Psoas muscle (tissue), 8 donors: ENCODE data around the gene PARVA. TPM values are rescaled to one million over a fixed set of nuclear protein-coding genes. Genes with fewer than 3 reads are reported as not detected.
A peak's percentile ranks its signal among the peaks of the same experiment; 100 is the strongest.

Experiments
- ATAC-seq, 4 donors: fragments of 200-7000 bp; cut with Tn5 transposase; one replicate each; pipeline ENCODE4 v1.9.1; 2020; ENCODE audit warnings: moderate library complexity in 3 of 4, mild to moderate bottlenecking in 2 of 4
- DNase-seq, 2 donors: peaks; one replicate each; pipeline ENCODE4 v3.0.0-alpha.2; 2020
- H3K27ac ChIP-seq: fragments of 200-600 bp; one replicate; pipeline ENCODE4 v1.8.0; 2022
- H3K27me3 ChIP-seq, 3 donors: fragments of 200-600 bp in 1 of 3; one replicate each; pipeline versions ENCODE4 v1.6.1 to v1.8.0; 2013 to 2022; ENCODE audit warnings: low read length in 2 of 3, mild to moderate bottlenecking in 2 of 3, moderate library complexity in 1 of 3; ENCODE audit not compliant: insufficient read depth in 3 of 3
- H3K36me3 ChIP-seq, 2 donors: fragments of 200-600 bp in 1 of 2; one replicate each; pipeline versions ENCODE4 v1.6.1 to v1.8.0; 2013 to 2022; ENCODE audit warnings: low read depth in 1 of 2, mild to moderate bottlenecking in 1 of 2, moderate library complexity in 1 of 2; ENCODE audit not compliant: insufficient read depth in 1 of 2
- H3K4me1 ChIP-seq: fragments of 200-600 bp; one replicate; pipeline ENCODE4 v1.8.0; 2022
- H3K4me3 ChIP-seq: fragments of 200-600 bp; one replicate; pipeline ENCODE4 v1.8.0; 2022; ENCODE audit warnings: mild to moderate bottlenecking
- H3K9me3 ChIP-seq: fragments of 200-600 bp; one replicate; pipeline ENCODE4 v1.8.0; 2022
- WGBS, 3 donors: extraction: QIAGEN DNeasy Blood & Tissue Kit; methylation state at CpG; one replicate each; pipeline versions ENCODE4 v1.1.6 to v1.1.7; 2013; 5-methylcytosine and 5-hydroxymethylcytosine counted together
- intact Hi-C, 2 donors: fragments of 100-400 bp; cut with DNase I; formaldehyde crosslinking; loops; one replicate each; pipeline versions ENCODE4 v1.11.0 to v1.14.2; 2022
- polyA plus RNA-seq, 3 donors: library from polyadenylated mRNA; stranded (reverse); fragments of 200-250 nt; gene quantifications; one replicate each; pipeline ENCODE4 v1.2.3, GENCODE V29; 2013
- total RNA-seq, 4 donors: library from RNA; stranded (reverse); fragmentation: NEBNext Ultra II Directional in 2 of 4; extraction: Animal tissue kit (Norgen Biotek cat#: 25700) in 2 of 4; gene quantifications; one replicate each; pipeline versions ENCODE4 v1.2.1 to v1.2.4, GENCODE V29; 2021 to 2023
- TF ChIP-seq, protein P1 (sequence below): fragments of 200-600 bp; IDR thresholded peaks from one replicate; pipeline ENCODE4 v1.8.0; 2022; ENCODE audit warnings: antibody characterized with exemption
- donor health status: healthy with polysubstance abuse.
- donor health status: DM: no; HTN: no; CAD: no; lungs with moderate emphysema.
- donor health status: Bipolar disorder and iron deficiency.
- donor health status: healthy.
- donor health status: DM: yes; HTN: yes; CAD: no.
- donor health status: DM: no; HTN: no; CAD: no.
- donor health status: DM: no; HTN: no; CAD: no.
- donor health status: DM: yes; HTN: yes; CAD: no.

The PARVA gene
- total and polyA plus RNA-seq, 7 donors: 4.4 to 22.7 (median 8.5) TPM

GRCh38 chr11:12467610-12468009 is 90.2 kb downstream of the PARVA start:
- no peak overlapping the region for H3K4me3 ChIP-seq
- ATAC-seq (no peak), DNase-seq (no peak)
- H3K27ac ChIP-seq: no peak overlapping the region
- WGBS, 3 donors: 97 to 100% (median 100%) methylated on average over 2 of the region's 2 CpGs
- intact Hi-C loops: no loop called here
- no peaks in the 10 kb centered on the region for H3K27me3 ChIP-seq
- H3K4me1 ChIP-seq: no peaks in the 10 kb centered on the region
- no peaks in the 10 kb centered on the region for H3K36me3 ChIP-seq
- peaks cover 6% of the 10 kb centered on the region for H3K9me3 ChIP-seq
- TF ChIP-seq, protein P1, sequence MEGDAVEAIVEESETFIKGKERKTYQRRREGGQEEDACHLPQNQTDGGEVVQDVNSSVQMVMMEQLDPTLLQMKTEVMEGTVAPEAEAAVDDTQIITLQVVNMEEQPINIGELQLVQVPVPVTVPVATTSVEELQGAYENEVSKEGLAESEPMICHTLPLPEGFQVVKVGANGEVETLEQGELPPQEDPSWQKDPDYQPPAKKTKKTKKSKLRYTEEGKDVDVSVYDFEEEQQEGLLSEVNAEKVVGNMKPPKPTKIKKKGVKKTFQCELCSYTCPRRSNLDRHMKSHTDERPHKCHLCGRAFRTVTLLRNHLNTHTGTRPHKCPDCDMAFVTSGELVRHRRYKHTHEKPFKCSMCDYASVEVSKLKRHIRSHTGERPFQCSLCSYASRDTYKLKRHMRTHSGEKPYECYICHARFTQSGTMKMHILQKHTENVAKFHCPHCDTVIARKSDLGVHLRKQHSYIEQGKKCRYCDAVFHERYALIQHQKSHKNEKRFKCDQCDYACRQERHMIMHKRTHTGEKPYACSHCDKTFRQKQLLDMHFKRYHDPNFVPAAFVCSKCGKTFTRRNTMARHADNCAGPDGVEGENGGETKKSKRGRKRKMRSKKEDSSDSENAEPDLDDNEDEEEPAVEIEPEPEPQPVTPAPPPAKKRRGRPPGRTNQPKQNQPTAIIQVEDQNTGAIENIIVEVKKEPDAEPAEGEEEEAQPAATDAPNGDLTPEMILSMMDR: no peak

DNA sequence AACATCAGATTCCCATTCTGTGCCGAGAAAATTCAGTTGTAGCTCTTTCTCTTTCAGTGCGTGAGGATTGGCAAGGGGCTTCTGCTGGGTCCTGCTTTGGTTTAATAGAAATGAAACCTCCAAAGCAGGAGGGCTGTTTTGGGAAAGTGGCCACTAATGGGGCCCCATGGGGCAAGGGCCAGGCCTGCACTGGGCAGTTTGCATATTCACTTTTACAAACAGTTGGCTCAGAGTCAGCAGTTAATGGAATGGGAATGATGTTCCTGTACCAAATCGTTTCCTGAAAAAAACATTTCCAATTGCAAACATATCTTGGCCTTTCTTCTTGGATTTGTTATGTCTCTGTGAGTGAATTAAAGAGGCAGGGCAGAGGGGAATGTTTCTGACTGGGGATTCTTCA is 92.1 kb downstream of the PARVA start:
- intact Hi-C loops: no loop called here
- Histone ChIP-seq H3K4me1 (no peaks in the 10 kb centered on the region), H3K36me3 (no peaks in the 10 kb centered on the region), H3K9me3 (peaks cover under 1% of the 10 kb centered on the region), H3K27me3 (no peaks in the 10 kb centered on the region), H3K27ac (no peak overlapping the region), H3K4me3 (no peak overlapping the region)
- ATAC-seq (no peak), DNase-seq (peak; percentile 35 to 56)
- TF ChIP-seq, protein P1: no peak
- WGBS, 3 donors: 41 to 42% (median 41%) methylated on average over 3 of the region's 3 CpGs

DNA sequence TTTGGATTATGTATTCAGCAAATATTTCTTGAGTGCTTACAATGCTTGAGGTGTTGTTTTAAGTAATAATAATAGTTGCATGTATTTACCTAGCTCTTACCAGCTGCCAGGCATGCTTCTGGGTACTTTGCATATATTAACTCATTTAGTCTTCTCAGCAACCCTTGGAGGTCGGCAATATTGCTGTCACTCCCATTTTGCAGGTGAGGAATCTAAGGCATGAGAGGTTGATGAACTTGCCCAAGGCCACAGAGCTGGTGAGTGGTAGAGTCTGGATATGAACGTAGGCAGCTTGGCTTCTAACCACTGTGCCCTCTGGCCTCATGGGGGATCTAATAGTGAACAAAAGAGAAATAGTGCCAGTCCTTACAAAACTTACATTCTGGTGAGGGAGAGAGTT is 92.9 kb downstream of the PARVA start:
- TF ChIP-seq, protein P1: no peak
- no peaks in the 10 kb centered on the region for H3K27me3 ChIP-seq
- intact Hi-C loops: no loop called here
- no peak for ATAC-seq
- H3K36me3 ChIP-seq: peaks cover 0 to 2% of the 10 kb centered on the region in 2 donors
- H3K4me3 ChIP-seq: no peak overlapping the region
- 79 to 91% (median 89%) methylated on average over 2 of the region's 2 CpGs for WGBS, 3 donors
- H3K27ac ChIP-seq: no peak overlapping the region
- no peaks in the 10 kb centered on the region for H3K9me3 ChIP-seq
- no peaks in the 10 kb centered on the region for H3K4me1 ChIP-seq
- DNase-seq: no peak

- WGBS, 3 donors: 61 to 66% (median 62%) methylated on average over 7 of the region's 7 CpGs
- DNase-seq: no peak
- Histone ChIP-seq H3K27me3 (no peaks in the 10 kb centered on the region), H3K9me3 (no peaks in the 10 kb centered on the region), H3K4me1 (no peaks in the 10 kb centered on the region), H3K36me3 (peaks cover 0 to 13% of the 10 kb centered on the region in 2 donors), H3K27ac (no peak overlapping the region), H3K4me3 (no peak overlapping the region)
- TF ChIP-seq, protein P1: no peak
- intact Hi-C loops: no loop called here
- ATAC-seq: no peak
Measured at GRCh38 chr11:12472401-12473005, 95.1 kb downstream of the PARVA start.

DNA sequence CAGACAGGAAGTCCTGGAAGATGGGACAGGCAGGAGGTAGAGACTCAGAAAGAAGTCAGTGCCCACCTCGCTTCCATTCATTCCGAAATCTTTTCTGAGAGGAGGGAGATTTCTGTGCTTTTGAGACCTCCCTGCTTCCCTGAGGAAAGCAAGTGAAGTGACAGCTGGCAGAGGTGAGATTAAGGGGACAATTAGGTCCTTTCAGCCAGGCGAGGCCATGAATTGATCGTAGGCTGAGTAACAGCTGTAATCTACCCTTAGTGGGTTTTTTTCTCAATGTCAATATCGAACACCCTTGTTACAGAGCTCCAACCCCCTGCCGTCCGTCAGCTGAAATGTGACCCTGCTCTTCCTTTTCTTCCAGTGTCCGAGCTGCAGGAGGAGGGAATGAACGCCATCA is 96.0 kb downstream of the PARVA start:
- Histone ChIP-seq H3K4me3 (no peak overlapping the region), H3K36me3 (peaks cover 3 to 17% of the 10 kb centered on the region in 2 donors), H3K9me3 (no peaks in the 10 kb centered on the region), H3K27me3 (no peaks in the 10 kb centered on the region), H3K4me1 (no peaks in the 10 kb centered on the region), H3K27ac (no peak overlapping the region)
- DNase-seq: no peak
- intact Hi-C loops: no loop called here
- no peak for ATAC-seq
- WGBS, 3 donors: 65 to 77% (median 66%) methylated on average over 9 of the region's 9 CpGs
- TF ChIP-seq, protein P1: no peak
